GM18951 (cell line): ENCODE data around the gene GTF2IRD2.
A peak's percentile ranks its signal among the peaks of the same experiment; 100 is the strongest.
"Not testable (repeated sequence)": the region's sequence is repeated elsewhere in the genome, so short reads cannot be mapped to it uniquely, and the experiment has no call there.

Experiments
- POLR2A ChIP-seq: IDR thresholded peaks from 4 replicates; pipeline ENCODE4 v1.6.1; 2011; ENCODE audit warnings: mild to moderate bottlenecking; ENCODE audit not compliant: insufficient read length, insufficient read depth; ENCODE audit errors: extremely low read depth
- in situ Hi-C: fragments of 300-500 bp; cut with MboI; formaldehyde crosslinking; loops from one replicate; pipeline ENCODE4 v1.12.0; 2022; ENCODE audit warnings: low sequenced_read_pairs, mixed read lengths, inconsistent platforms; ENCODE audit not compliant: unreplicated experiment

The GTF2IRD2 gene

DNA sequence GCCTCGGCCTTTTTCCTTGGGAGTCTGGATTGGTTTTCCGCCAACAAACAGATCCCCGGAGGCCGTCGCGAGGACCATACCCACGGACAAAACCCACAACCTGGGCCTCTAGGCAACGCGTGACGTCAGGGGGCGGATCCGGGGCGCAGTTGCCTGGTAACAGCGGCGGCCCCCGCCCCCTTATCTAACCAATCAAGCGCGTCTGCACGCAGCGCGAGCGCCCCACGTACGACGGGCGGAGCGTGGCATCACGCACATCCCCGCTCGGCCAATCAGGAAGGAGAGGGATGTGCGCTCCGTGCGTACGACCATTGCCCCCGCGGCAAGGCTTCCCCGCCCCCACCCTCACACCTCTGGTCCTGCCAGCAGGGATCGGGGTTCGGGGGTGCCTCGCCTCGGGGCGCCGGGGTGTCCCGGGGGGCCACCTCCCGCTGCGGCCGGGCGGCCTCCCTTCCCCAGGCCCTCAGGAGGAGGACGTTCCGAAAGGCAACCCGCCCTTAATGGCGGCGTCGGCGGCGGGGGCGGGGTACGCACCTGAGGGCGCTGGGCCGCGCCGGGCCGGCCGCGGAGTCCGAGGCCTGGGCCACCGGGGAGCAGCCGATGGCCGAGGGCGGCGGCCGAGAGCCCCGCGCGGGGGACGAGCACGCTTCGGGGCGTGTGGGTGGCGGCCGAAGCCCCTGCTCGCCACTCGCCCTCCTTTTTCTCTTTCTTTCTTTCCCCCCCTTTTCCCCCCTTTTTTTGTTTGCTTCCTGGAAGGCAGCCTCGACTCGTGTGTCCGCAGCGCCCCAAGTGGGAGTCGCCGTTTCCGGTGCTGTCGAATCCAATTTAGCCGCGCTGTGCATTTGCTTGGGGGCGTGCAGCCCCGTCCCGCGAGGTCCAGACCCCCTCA lies at the start of gene GTF2IRD2:
Gene GTF2IRD2 (minus strand): TSS at position 773 of the 889 bp plus-strand sequence. CDS start 15,227 bp downstream, outside the sequence.
- in situ Hi-C loops = not testable (repeated sequence)

DNA sequence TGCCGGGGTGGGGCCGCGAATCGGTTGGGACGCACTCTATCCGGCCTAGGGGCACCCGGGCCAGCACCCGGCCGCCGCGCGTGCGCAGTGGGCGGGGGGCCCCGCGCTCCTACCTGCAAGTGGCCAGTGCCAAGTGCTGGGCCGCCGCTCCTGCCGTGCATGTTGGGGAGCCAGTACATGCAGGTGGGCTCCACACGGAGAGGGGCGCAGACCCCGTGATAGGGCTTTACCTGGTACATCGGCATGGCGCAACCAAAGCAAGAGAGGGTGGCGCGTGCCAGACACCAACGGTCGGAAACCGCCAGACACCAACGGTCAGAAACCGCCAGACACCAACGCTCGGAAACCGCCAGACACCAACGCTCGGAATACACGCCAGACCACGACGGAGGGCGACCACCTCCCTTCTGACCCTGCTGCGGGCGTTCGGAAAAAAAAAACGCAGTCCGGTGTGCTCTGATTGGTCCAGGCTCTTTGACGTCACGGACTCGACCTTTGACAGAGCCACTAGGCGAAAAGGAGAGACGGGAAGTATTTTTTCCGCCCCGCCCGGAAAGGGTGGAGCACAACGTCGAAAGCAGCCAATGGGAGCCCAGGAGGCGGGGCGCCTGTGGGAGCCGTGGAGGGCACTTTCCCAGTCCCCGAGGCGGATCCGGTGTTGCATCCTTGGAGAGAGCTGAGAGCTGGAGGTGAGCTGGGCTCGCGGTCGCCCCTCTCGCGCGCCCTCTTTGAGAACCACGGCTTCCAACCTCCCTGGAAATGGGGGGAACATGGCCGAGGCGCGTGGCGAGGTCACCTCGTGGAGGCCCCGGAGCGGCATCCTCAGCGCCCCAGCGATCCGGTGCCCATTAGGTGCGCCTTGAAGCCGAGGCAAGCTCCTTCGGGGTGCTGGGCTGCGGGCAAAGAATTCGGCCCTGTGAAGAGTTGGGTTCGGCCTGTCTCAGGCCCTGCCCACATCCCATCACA lies 39.0 kb upstream of the GTF2IRD2 start:
- in situ Hi-C loops = not testable (repeated sequence)
- peak; percentile 57 for TF ChIP-seq POLR2A

DNA sequence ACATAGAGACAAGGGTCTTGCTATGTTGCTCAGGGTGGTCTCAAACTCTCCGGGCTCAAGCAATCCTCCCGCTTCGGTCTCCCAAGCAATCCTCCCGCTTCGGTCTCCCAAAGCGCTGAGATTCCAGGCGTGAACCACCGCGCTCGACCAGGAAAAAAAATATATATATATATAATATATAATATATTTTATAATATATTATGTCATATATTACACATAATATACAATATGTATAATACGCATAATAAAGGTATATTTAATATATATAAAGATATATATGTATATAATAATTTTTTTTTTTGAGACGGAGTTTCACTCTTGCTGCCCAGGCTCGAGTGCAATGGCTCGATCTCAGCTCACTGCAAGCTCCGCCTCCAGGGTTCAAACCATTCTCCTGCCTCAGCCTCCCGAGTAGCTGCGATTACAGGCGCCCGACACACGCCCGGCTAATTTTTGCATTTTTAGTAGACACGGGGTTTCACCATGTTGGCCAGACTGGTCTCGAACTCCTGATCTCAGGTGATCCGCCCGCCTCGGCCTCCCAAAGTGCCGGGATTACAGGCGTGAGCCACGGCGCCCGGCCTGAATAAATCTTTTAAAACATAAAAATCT lies 38.2 kb upstream of the GTF2IRD2 start:
- in situ Hi-C loops = not testable (repeated sequence)

DNA sequence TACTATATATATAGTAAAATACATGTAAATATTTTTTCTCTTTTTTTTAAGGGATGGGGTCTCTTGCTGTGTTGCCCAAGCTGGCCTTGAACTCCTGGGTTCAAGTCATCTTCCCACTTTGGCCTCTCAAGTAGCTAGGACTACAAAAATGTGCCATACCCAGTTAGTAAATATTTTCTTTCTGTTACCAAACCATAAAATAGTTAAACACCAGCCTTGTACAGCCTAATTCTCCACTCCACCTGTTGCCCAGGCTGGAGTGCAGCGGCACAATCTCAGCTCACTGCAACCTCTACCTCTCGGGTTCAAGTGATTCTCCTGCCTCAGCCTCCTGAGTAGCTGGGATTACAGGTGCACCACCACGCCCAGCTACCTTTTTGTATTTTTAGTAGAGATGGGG lies 33.9 kb upstream of the GTF2IRD2 start:
- in situ Hi-C loops = not testable (repeated sequence)

DNA sequence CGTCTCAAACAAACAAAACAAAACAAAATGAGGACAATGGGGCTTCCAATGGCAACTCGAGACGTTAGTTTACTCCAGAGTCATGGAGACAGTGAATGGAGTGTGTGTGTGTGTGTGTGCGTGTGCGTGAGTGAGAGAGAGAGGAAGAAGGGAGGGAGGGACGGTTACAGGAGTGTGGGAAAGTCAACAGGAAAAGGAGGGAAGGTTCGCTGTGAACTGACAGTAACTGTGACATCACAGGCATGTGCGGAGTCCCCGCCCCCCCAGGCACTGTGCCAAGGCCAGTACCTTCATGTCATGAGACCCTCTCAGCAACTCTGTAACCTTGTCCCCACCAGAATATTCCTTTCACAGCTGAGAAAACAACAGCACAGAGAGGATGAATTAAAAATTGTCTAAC lies 30.7 kb upstream of the GTF2IRD2 start:
- in situ Hi-C loops = not testable (repeated sequence)

DNA sequence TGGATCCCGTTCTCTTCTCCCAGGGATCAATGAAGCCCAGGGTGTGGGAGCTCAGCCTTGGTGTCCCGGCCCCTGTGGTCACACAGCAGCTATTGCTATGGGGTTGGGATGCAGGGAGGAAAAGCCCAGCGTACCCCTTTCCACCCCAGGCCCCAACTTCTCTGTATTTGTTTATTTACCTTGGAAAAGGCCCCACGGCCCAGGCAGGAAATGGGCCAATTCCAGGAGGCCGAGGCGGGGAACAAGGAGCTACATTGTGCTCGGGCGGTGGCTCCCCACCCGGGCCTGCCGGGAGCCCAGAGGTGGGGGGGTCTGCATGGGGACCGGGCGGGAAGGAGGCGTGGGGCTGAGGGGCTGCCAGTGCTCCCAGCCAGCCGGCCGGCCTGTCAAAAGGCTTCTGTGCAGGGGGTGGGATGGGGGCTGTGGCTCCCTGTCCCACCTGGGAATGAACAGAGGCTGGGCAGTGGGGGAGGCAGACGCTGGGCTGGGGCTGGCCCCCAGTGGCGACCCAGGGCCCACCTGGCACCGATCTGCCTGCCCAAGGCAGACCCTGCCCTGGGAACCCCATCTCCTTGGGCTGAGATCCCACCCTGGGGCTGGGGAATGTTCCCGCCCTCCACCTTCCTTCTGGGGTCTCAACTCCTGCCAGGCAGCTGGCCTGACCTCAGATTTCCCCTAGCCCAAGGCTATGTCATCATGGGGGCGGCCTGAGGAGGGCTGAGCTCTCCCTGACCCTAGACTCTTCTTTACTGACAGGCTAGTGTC lies 23.5 kb upstream of the GTF2IRD2 start:
- in situ Hi-C loops = not testable (repeated sequence)

DNA sequence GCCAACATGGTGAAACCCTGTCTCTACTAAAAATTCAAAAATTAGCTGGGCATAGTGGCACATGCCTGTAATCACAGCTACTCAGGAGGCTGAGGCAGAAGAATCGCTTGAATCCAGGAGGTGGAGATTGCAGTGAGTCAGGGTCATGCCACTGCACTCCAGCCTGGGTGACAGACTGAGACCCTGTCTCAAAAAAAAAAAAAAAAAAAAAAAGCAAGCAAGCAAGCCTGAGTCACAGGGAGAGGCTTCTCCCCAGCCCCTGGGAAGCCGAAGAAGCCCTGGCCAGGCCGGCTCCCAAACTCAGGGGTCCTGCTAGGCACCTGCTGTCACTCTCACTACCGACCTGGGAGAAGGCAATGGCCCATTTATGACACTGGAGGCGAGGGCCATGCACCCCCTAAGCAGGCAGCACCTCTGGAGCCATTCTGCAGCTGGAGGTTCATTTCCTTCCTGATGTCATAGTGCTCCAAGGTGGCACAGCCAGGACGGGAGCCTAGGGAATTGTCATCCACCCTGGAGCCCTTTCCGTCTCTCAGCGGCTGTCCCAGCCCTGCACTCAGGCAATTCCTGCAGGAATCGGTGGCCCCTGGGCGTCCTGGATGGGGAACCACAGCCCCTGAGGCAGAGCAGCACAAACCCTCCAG lies 22.8 kb upstream of the GTF2IRD2 start:
- in situ Hi-C loops = not testable (repeated sequence)

DNA sequence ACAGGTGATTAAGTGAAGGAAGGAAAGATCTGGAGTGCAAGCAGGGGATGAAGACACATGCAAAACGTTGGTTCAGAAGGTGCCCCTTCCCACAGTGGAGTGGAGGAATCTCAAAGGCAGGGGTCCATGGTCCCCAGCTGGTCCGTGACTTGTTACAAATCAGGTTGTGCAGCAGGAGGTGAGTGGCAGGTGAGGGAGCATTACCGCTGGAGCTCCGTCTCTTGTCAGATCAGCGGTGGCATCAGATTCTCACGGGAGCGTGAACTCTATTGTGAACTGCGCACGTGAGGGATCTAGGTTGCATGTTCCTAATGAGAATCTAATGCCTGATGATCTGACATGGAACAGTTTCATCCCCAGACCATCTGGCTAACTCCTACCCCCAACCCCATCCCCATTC lies 21.1 kb upstream of the GTF2IRD2 start:
- in situ Hi-C loops = not testable (repeated sequence)

DNA sequence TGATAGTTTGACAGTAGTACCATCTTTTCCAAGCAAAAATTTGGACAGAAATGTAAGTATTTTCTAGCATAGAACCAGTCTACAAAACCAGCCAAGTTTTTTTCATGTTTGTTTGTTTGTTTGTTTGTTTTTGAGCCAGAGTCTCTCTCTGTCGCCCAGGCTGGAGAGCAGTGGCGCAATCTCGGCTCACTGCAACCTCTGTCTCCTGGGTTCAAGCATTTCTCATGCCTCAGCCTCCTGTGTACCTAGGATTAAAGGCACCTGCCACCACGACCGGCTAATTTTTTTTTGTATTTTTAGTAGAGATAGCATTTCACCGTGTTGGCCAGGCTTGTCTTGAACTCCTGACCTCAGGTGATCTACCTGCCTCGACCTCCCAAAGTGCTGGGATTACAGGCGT lies 14.4 kb upstream of the GTF2IRD2 start:
- in situ Hi-C loops = loop anchor here (10.0 kb wide), 1 partner anchor 209 kb away; the partner anchor contains the start of gene RCC1L

DNA sequence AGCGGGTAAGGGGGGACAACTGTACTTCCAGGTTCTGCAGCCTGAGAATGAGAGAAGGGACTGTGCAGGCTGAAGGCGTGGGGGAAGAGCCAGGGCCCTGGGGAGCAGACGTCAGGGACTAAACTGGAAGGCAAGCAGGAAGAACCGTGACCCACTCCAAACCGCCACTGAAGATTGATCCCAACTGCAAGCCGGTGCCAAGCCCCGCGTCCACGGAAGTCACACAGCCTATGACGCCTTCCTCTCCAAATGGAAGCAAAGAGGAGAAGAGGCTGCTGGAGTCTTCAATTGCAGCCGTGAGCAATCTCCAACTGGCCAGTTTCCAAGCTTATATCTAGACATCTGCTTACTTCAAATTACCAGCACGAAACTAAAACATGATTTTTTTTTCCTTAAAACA lies 1.6 kb downstream of the GTF2IRD2 start:
- in situ Hi-C loops = not testable (repeated sequence)

DNA sequence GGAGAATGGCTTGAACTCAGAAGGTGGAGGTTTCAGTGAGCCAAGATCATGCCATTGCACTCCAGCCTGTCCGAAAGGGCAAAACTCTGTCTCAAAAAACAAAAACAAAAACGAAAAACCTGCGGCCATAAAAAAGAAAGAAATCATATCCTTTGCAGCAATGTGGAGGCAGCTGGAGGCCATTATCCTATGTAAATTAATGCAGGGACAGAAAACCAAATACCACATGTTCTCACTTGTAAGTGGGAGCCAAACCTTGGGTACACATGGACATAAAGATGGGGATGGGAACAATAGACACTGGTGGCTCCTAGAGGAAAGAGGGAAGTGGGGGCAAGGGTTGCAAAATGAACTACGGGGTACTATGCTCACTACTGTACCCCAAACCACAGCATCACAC lies 21.0 kb downstream of the GTF2IRD2 start:
- in situ Hi-C loops = loop anchor here (10.0 kb wide), 1 partner anchor 274 kb away; no protein-coding TSS in a partner anchor

DNA sequence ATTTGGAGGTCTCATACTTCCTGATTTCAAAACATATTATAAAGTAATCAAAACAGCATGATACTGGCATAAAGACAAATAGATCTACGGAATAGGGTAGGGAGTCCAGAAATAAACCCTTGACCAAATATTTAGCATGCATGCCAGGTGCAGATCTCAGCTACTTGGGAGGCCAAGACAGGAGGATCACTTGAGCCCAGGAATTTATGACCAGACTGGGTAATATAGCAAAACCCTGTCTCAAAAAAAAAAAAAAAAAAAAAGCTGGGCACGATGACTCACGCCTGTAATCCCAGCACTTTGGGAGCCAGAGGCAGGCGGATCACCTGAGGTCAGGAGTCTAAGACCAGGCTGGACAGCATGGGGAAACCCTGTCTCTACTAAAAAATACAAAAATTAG lies 21.4 kb downstream of the GTF2IRD2 start:
- in situ Hi-C loops = loop anchor here (10.0 kb wide), 1 partner anchor 275 kb away; no protein-coding TSS in a partner anchor

DNA sequence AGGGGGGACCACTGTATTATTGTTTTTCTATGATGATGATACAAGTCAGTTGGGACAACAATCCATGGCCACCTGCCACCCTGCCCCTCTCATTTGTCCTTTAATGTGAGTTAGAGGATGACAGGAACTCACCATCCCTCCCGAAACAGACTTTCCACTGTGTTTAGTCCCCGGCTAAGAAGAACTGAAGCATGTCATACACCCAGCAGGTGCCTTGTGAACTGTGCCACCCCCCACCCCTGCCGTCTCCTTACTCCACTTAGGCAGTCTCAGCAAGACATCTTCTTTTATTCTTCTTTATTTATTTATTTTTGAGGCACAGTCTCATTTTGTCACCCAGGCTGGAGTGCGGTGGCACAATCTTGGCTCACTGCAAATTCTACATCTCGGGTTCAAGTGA lies 30.1 kb downstream of the GTF2IRD2 start:
- in situ Hi-C loops = not testable (repeated sequence)

DNA sequence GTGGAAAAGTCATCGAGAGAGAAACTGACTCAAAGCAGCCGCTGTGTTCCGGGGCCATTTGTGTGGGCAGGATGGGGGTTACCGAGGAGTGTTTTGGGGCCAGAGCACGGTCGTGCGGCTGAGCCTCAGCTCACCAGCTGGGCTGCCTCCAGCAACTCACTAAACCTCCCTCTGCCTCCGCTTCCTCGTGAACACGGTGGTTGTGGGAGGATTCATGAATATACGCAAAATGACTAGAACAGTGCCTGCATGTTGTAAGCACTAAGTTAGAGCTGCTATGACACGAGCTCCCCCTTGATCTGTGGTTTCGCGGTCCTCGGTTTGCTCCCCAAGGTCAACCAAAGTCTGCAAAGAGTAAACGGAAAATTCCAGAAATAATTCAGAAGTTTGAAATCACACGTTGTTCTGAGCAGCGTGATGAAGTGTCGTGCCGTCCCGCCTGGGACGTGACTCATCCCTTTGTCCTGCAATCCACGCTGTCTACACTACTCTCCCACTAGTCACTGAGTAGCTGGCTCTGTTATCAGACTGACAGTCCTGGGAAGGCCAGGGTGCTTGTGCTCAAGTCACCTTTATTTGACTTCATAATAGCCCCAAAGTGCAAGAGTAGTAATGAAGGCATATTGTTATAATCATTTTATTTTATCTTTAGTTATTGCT lies 31.1 kb downstream of the GTF2IRD2 start:
- in situ Hi-C loops = not testable (repeated sequence)

DNA sequence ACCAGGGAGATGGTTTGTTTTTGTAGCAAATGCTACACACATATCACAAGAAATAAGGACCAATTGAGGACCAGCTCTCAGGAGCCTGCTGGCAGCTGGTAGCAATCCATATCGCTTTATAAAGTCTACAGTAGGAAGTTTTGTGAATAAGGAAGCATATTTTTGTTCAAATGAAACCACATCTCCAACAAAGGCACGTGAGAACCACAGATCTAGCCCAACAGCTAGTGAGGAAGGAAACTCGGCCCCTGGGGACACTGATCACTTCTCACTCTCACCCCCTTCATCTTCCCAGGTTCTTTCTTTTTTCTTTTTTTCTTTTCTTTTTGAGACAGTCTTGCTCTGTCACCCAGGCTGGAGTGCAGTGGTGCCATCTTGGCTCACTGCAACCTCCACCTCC lies 35.5 kb downstream of the GTF2IRD2 start:
- in situ Hi-C loops = not testable (repeated sequence)

DNA sequence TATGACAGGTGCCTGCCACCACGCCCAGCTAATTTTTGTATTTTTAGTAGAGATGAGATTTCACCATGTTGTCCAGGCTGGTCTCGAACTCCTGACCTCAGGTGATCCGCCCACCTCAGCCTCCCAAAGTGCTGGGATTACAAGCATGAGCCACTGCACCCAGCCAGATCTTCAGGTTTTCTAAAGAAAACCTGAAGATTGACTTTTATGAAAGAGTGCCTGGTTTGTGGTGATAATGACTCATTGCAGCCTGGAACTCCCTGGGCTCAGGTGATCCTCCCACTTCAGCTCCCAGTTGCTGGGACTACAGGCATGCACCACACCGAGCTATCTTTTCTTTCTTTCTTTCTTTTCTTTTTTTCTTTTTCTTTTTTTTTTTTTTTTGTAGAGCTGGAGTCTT lies 52.8 kb downstream of the GTF2IRD2 start:
- in situ Hi-C loops = not testable (repeated sequence)

DNA sequence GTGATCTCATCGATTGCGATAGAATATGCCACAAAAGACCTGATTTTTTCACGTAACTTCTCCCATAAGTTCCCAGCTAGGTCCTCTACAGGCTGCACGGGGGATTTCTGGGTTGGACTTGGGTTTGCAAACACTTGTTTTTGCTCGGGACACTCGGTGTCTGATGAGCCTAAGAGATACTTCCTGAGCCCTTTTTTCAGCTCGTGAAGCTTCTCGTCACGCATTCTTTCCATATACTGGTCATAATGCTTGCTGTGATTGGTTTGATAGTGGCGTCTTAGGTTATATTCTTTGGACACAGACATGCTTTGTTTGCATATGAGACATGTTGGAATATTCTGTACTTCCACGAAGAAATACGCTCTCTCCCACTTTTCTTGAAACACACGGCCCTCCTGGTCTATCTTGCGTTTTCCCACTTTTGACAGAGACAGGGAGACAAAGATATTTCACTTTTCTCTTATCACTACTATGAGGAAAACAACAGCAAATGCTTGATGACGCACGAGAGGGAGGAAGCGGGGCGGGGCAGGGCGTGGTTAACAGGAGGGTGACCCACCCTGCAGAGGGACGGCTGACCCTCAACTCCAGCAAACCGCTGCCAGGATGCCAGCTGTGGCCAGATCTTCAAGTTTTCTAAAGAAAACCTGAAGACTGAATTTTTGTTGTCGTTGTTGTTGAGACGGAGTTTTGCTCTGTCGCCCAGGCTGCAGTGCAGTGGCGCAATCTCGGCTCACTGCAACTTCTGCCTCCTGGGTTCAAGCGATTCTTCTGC lies 53.4 kb downstream of the GTF2IRD2 start:
- in situ Hi-C loops = not testable (repeated sequence)
